Esophagus squamous epithelium (tissue), 5 donors: ENCODE results near the gene MYL3. TPM values are rescaled to one million over a fixed set of nuclear protein-coding genes. Genes with fewer than 3 reads are reported as not detected.

Experiments used
- DNase-seq: peaks from one replicate; lab custom pipeline; 2025; lab: John Stamatoyannopoulos, UW
- H3K27ac ChIP-seq, 4 donors: fragments of 200-600 bp; sonication (generic); one replicate each; pipeline ENCODE4 v1.5.1; 2016 to 2019; ENCODE audit warnings: mild to moderate bottlenecking in 1 of 4
- H3K27me3 ChIP-seq, 4 donors: fragments of 200-600 bp; sonication (generic); 1 replicate in 3 of 4; 2 replicates in 1 of 4; pipeline versions ENCODE4 v1.5.1 to v1.6.0; 2017 to 2021; ENCODE audit warnings: antibody characterized with exemption in 1 of 4
- H3K36me3 ChIP-seq, 3 donors: fragments of 200-600 bp; sonication (generic); one replicate each; pipeline ENCODE4 v1.5.1; 2016 to 2019
- H3K4me1 ChIP-seq, 3 donors: fragments of 200-600 bp; sonication (generic); one replicate each; pipeline ENCODE4 v1.5.1; 2017 to 2019
- H3K4me3 ChIP-seq, 4 donors: fragments of 200-600 bp; sonication (generic); 1 replicate in 3 of 4; 2 replicates in 1 of 4; pipeline ENCODE4 v1.5.1; 2016 to 2019; ENCODE audit warnings: mild to moderate bottlenecking in 2 of 4, moderate library complexity in 1 of 4
- H3K9me3 ChIP-seq, 3 donors: fragments of 200-600 bp; sonication (generic); one replicate each; pipeline ENCODE4 v1.5.1; 2016 to 2019
- CTCF ChIP-seq, 6 experiments: fragments of 450-650 bp in 4 of 6; fragments of 200-600 bp in 2 of 6; sonication (generic) in 2 of 6; IDR thresholded peaks; one replicate each; pipeline ENCODE4 v1.5.1; 2016 to 2019; ENCODE audit warnings: antibody characterized with exemption in 6 of 6, mild to moderate bottlenecking in 4 of 6, moderate library complexity in 4 of 6
- POLR2A ChIP-seq, 4 donors: fragments of 450-650 bp; IDR thresholded peaks; one replicate each; pipeline ENCODE4 v1.6.1; 2017; ENCODE audit warnings: antibody characterized with exemption in 4 of 4, mild to moderate bottlenecking in 4 of 4, moderate library complexity in 3 of 4
- WGBS, 2 donors: methylation state at CpG; one replicate each; pipeline ENCODE4 v1.1.5; 2018; 5-methylcytosine and 5-hydroxymethylcytosine counted together
- intact Hi-C: fragments of 100-400 bp; cut with DNase I; formaldehyde crosslinking; loops from one replicate; pipeline ENCODE4 v1.15.0; 2022
- total RNA-seq, 4 donors: library from RNA; depleted of rRNA; stranded (reverse); fragments of >200 nt; gene quantifications; one replicate each; pipeline ENCODE4 v1.1.0, GENCODE V29; 2016
- donor health status: DM: yes; HTN: yes; CAD: no.

MYL3 gene
- total RNA-seq, 4 donors from 2014 or later = 0.38 to 1.1 TPM; not detected in 2

DNA sequence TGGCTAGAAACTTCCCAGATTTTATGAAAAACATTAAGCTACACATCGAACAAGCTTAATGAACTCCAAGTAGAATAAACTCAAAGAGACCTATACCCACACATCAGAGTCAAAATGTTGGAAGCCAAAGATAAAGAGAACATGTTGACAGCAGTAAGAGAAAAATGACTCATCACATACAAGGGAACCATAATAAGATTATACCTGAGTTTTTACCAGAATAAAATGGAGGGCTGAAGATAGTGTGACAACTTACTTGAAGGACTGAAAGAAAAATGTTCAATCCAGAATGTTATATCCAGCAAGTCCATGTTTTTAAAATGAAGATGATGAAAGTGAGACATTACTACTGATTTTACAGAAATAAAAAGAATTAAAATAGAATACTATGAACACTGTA is 22.8 kb downstream of the MYL3 start:
- Histone ChIP-seq H3K27ac (no peak overlapping the region), H3K4me3 (no peak overlapping the region), H3K36me3 (no peaks in the 10 kb centered on the region), H3K4me1 (peaks cover 4 to 8% (median 5%) of the 10 kb centered on the region in 3 donors), H3K27me3 (no peaks in the 10 kb centered on the region), H3K9me3 (peaks cover 0 to 43% (median 21%) of the 10 kb centered on the region in 3 donors)
- TF ChIP-seq POLR2A (IDR thresholded peaks at IDR 0.05) (no peak), CTCF (IDR thresholded peaks at IDR 0.05) (no peak)
- DNase-seq = no peak
- WGBS, 2 donors = 80 to 83% methylated on average over 1 of the region's 1 CpG
- intact Hi-C loops = no loop called here

GRCh38 chr3:46838301-46838700 is 24.9 kb downstream of the MYL3 start:
- DNase-seq = no peak
- no peak overlapping the region for H3K27ac ChIP-seq
- H3K9me3 ChIP-seq = peaks cover 0 to 43% (median 21%) of the 10 kb centered on the region in 3 donors
- H3K4me1 ChIP-seq = no peaks in the 10 kb centered on the region
- no peak overlapping the region for H3K4me3 ChIP-seq
- 59 to 64% methylated on average over 2 of the region's 2 CpGs for WGBS, 2 donors
- TF ChIP-seq CTCF (IDR thresholded peaks at IDR 0.05) = no peak
- no peak for TF ChIP-seq POLR2A (IDR thresholded peaks at IDR 0.05)
- H3K27me3 ChIP-seq = no peaks in the 10 kb centered on the region
- H3K36me3 ChIP-seq = no peaks in the 10 kb centered on the region
- intact Hi-C loops = no loop called here

GRCh38 chr3:46835491-46835890 is 27.8 kb downstream of the MYL3 start:
- H3K4me3 ChIP-seq = no peak overlapping the region
- H3K27me3 ChIP-seq = no peaks in the 10 kb centered on the region
- 86% methylated on average over 3 to 4 of the region's 4 CpGs for WGBS, 2 donors
- no peaks in the 10 kb centered on the region for H3K4me1 ChIP-seq
- H3K36me3 ChIP-seq = no peaks in the 10 kb centered on the region
- DNase-seq = no peak
- peaks cover 0 to 29% (median 5%) of the 10 kb centered on the region in 3 donors for H3K9me3 ChIP-seq
- intact Hi-C loops = no loop called here
- H3K27ac ChIP-seq = no peak overlapping the region
- no peak for TF ChIP-seq POLR2A (IDR thresholded peaks at IDR 0.05)

GRCh38 chr3:46835054-46835453 is 28.2 kb downstream of the MYL3 start:
- peaks cover 0 to 25% (median under 1%) of the 10 kb centered on the region in 3 donors for H3K9me3 ChIP-seq
- H3K4me3 ChIP-seq = no peak overlapping the region
- no peak for DNase-seq
- H3K36me3 ChIP-seq = no peaks in the 10 kb centered on the region
- no peak for TF ChIP-seq POLR2A (IDR thresholded peaks at IDR 0.05)
- TF ChIP-seq CTCF (IDR thresholded peaks at IDR 0.05) = no peak
- H3K27ac ChIP-seq = no peak overlapping the region
- H3K4me1 ChIP-seq = no peaks in the 10 kb centered on the region
- intact Hi-C loops = no loop called here
- 71 to 74% methylated on average over 9 to 12 of the region's 12 CpGs for WGBS, 2 donors
- H3K27me3 ChIP-seq = no peaks in the 10 kb centered on the region

DNA sequence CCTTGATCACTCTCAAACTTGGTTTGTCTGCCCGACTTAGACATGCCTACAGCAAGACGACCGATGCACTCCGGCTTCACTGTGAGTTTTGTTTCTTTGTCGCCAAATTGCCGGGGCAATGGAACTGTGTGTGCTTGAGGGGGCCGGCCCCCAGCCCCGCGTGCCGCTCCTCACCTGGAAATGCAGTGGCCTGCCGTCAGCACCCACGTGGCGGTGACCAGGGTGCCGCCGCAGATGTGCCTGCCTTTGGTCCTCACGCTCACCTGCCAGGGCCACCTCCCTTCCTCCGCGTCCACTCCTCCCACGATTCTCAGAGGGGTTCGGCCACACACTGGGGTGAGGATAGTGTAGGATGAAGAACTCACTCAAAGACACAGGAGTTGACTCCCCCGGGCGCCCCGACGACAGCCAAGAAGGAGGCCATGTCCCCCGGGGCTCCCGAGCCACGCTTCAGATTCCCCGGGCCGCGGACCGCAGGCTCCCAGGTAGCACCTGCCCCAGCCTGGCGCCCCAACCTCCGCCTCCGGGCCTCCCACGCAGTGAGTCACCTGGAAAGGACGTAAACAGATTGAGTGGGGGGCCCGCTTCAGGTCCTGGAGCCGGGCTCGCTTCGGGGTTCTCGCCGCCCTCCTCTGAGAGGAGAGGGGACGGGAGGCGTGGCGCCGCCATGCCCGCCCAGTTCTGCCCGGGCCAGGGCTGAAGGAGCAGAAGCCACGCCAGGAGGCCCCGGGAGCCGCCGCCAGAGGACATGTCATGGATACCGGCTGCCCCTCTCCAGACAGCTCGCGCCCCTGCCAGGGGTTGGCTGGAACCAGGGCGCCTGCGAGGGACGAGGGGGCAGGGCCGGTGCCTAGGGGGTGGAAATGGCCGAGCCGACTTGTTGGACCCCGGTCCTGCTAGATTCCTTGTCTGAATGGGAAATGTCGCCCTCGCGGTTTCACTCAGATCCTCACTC is 29.6 kb downstream of the MYL3 start:
- Histone ChIP-seq H3K4me1 (no peaks in the 10 kb centered on the region), H3K36me3 (no peaks in the 10 kb centered on the region), H3K27ac (no peak overlapping the region), H3K27me3 (no peaks in the 10 kb centered on the region), H3K9me3 (peaks cover 0 to 12% (median 0%) of the 10 kb centered on the region in 3 donors), H3K4me3 (no peak overlapping the region)
- WGBS, 2 donors = 96% methylated on average over 10 to 18 of the region's 65 CpGs
- intact Hi-C loops = no loop called here
- no peak for TF ChIP-seq CTCF (IDR thresholded peaks at IDR 0.05)
- no peak for TF ChIP-seq POLR2A (IDR thresholded peaks at IDR 0.05)
- DNase-seq = no peak
